Neural cell (in vitro differentiated cells): ENCODE results near the gene NDUFA6. TPM values are rescaled to one million over a fixed set of nuclear protein-coding genes. Genes with fewer than 3 reads are reported as not detected.

ENCODE experiments used
- H2AFZ ChIP-seq: fragments of 200-600, 300-800 bp; sonication (generic), shearing (Covaris generic); 2 replicates; pipeline ENCODE4 v1.6.0; 2014; ENCODE audit warnings: low read depth, mild to moderate bottlenecking, antibody characterized with exemption, low read length, moderate library complexity
- H3F3A ChIP-seq: fragments of 200-600 bp; shearing (Covaris generic); 2 replicates; pipeline ENCODE4 v1.6.1; 2016; ENCODE audit warnings: mild to moderate bottlenecking, moderate library complexity, mixed read lengths, antibody characterized with exemption, low read length; ENCODE audit not compliant: insufficient read depth, poor library complexity, severe bottlenecking
- H3K27ac ChIP-seq: fragments of 200-600, 300-800 bp; sonication (generic), shearing (Covaris generic); 2 replicates; pipeline ENCODE4 v1.5.1; 2014; ENCODE audit warnings: mild to moderate bottlenecking, low read length, moderate library complexity
- H3K27me3 ChIP-seq: fragments of 300-800, 200-600 bp; sonication (generic), shearing (Covaris generic); 2 replicates; pipeline ENCODE4 v1.6.0; 2014; ENCODE audit warnings: mild to moderate bottlenecking, low read depth, low read length, moderate library complexity; ENCODE audit not compliant: insufficient read depth
- H3K36me3 ChIP-seq: fragments of 300-800, 200-600 bp; sonication (generic), shearing (Covaris generic); 2 replicates; pipeline ENCODE4 v1.5.1; 2014; ENCODE audit warnings: mild to moderate bottlenecking, antibody characterized with exemption, low read length, moderate library complexity; ENCODE audit not compliant: insufficient read depth
- H3K4me2 ChIP-seq: fragments of 300-800, 200-600 bp; sonication (generic), shearing (Covaris generic); 2 replicates; pipeline ENCODE4 v1.6.0; 2014; ENCODE audit warnings: mild to moderate bottlenecking, low read length
- H3K4me3 ChIP-seq: fragments of 300-800, 200-600 bp; sonication (generic), shearing (Covaris generic); 2 replicates; pipeline ENCODE4 v1.5.1; 2014; ENCODE audit warnings: mild to moderate bottlenecking, low read length, moderate library complexity
- H3K79me2 ChIP-seq: fragments of 200-600 bp; shearing (Covaris generic); replicated peaks from 2 replicates; pipeline ENCODE4 v1.6.0; 2014; ENCODE audit warnings: mild to moderate bottlenecking, low read length, moderate library complexity; ENCODE audit not compliant: insufficient read depth
- H3K9ac ChIP-seq: fragments of 300-800, 200-600 bp; sonication (generic), shearing (Covaris generic); 2 replicates; pipeline ENCODE4 v1.6.1; 2016; ENCODE audit warnings: mild to moderate bottlenecking, low read length, mixed read lengths
- H3K9me2 ChIP-seq: fragments of 200-600 bp; shearing (Covaris generic); 2 replicates; pipeline ENCODE4 v1.6.1; 2016; ENCODE audit warnings: mild to moderate bottlenecking, low read length, mixed read lengths; ENCODE audit not compliant: insufficient read depth
- H3K9me3 ChIP-seq: fragments of 200-600, 300-800 bp; sonication (generic), shearing (Covaris generic); 2 replicates; pipeline ENCODE4 v1.6.1; 2016; ENCODE audit warnings: mild to moderate bottlenecking, mixed run types, low read length, moderate library complexity, mixed read lengths
- H4K20me1 ChIP-seq: fragments of 200-600 bp; shearing (Covaris generic); 2 replicates; pipeline ENCODE4 v1.6.1; 2016; ENCODE audit warnings: mild to moderate bottlenecking, mixed run types; ENCODE audit not compliant: insufficient read depth
- EP300 ChIP-seq: fragments of 450-650 bp; conservative IDR thresholded peaks from 2 replicates; pipeline ENCODE4 v1.6.1; 2014; ENCODE audit warnings: antibody characterized with exemption, mild to moderate bottlenecking, moderate library complexity; ENCODE audit not compliant: poor library complexity, severe bottlenecking
- EZH2 ChIP-seq: fragments of 200-600, 300-800 bp; shearing (Covaris generic), sonication (generic); IDR thresholded peaks from 2 replicates; pipeline ENCODE4 v1.6.1; 2014; ENCODE audit warnings: antibody characterized with exemption, low read length, borderline replicate concordance, mild to moderate bottlenecking; ENCODE audit not compliant: insufficient read depth, poor library complexity, severe bottlenecking
- MXI1 ChIP-seq: fragments of 450-650 bp; conservative IDR thresholded peaks from 2 replicates; pipeline ENCODE4 v1.6.1; 2014; ENCODE audit warnings: antibody characterized with exemption, mild to moderate bottlenecking; ENCODE audit not compliant: poor library complexity, severe bottlenecking
- POLR2AphosphoS5 ChIP-seq: IDR thresholded peaks from 2 replicates; pipeline ENCODE4 v1.6.1; 2012
- RAD21 ChIP-seq: fragments of 450-650 bp; conservative IDR thresholded peaks from 2 replicates; pipeline ENCODE4 v1.6.1; 2014; ENCODE audit warnings: antibody characterized with exemption, mild to moderate bottlenecking, moderate library complexity
- SMC3 ChIP-seq: fragments of 450-650 bp; conservative IDR thresholded peaks from 2 replicates; pipeline ENCODE4 v1.6.1; 2014; ENCODE audit warnings: antibody characterized with exemption, mild to moderate bottlenecking, moderate library complexity; ENCODE audit not compliant: poor library complexity
- TAF1 ChIP-seq: IDR thresholded peaks from 2 replicates; pipeline ENCODE4 v1.6.1; 2012; ENCODE audit warnings: low read depth
- polyA plus RNA-seq: library from polyadenylated mRNA; depleted of rRNA; stranded (reverse); fragments of >200 nt; gene quantifications from 2 replicates; pipeline ENCODE4 v1.2.3, GENCODE V29; 2014
- TF ChIP-seq, protein P1 (sequence below): IDR thresholded peaks from 2 replicates; pipeline ENCODE4 v1.6.1; 2012; ENCODE audit warnings: borderline replicate concordance
- TF ChIP-seq, protein P2 (sequence below): fragments of 450-650 bp; IDR thresholded peaks from 2 replicates; pipeline ENCODE4 v1.5.1; 2014; ENCODE audit warnings: antibody characterized with exemption, mild to moderate bottlenecking, moderate library complexity; ENCODE audit not compliant: poor library complexity, severe bottlenecking

Gene NDUFA6
- polyA plus RNA-seq, 1 donor from 2014 or later, result 273 TPM

DNA sequence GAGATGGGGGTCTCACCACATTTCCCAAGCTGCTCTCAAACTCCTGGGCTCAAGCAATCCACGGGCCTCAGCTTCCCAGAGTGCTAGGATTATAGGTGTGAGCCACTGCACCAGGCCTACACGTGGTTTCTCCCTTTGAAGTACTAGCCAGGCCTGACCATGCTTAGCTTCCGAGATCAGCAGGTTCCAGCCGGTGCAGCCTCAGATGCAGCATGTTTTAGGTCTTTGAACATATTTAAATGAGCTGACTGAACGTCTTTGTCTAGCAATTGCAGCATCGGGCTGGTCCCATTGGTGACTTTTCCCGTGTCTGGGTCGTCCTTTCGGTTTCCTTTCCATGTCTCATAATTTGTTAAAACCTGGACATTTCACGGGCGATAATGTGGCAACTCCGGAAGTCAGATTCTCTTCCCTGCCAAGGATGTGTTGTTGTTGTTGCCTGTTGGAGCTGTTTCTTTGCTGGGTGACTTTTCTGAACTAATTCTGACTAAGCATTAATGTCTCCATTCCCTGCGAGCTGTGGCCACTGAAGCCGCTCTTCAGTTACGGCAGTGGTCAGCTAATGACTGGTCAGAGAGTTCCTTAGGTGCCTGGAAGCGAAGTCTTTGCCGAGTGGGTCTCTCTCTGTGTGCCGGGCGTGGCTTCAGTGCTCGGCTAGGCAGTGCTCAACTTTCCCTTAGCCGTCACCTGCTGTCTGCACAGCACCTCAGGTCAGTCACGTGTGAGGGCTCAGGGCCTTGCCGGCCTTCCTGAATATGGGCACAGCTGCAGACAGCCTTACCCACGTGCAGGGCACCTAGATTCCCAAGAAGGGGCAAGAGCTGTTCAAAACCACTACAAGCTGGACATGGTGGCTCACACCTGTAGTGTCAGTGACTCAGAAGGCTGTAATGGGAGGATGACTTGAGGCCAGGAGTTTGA lies 43.8 kb upstream of the NDUFA6 start:
- H3K27me3 ChIP-seq, result no peaks in the 10 kb centered on the region
- no peaks in the 10 kb centered on the region for H3F3A ChIP-seq
- no peaks in the 10 kb centered on the region for H4K20me1 ChIP-seq
- H3K4me2 ChIP-seq, result no peak overlapping the region
- H2AFZ ChIP-seq, result no peak overlapping the region
- no peak overlapping the region for H3K4me3 ChIP-seq
- H3K9me2 ChIP-seq, result no peaks in the 10 kb centered on the region
- TF ChIP-seq, protein P1, sequence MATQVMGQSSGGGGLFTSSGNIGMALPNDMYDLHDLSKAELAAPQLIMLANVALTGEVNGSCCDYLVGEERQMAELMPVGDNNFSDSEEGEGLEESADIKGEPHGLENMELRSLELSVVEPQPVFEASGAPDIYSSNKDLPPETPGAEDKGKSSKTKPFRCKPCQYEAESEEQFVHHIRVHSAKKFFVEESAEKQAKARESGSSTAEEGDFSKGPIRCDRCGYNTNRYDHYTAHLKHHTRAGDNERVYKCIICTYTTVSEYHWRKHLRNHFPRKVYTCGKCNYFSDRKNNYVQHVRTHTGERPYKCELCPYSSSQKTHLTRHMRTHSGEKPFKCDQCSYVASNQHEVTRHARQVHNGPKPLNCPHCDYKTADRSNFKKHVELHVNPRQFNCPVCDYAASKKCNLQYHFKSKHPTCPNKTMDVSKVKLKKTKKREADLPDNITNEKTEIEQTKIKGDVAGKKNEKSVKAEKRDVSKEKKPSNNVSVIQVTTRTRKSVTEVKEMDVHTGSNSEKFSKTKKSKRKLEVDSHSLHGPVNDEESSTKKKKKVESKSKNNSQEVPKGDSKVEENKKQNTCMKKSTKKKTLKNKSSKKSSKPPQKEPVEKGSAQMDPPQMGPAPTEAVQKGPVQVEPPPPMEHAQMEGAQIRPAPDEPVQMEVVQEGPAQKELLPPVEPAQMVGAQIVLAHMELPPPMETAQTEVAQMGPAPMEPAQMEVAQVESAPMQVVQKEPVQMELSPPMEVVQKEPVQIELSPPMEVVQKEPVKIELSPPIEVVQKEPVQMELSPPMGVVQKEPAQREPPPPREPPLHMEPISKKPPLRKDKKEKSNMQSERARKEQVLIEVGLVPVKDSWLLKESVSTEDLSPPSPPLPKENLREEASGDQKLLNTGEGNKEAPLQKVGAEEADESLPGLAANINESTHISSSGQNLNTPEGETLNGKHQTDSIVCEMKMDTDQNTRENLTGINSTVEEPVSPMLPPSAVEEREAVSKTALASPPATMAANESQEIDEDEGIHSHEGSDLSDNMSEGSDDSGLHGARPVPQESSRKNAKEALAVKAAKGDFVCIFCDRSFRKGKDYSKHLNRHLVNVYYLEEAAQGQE, result no peak
- no peak for TF ChIP-seq RAD21
- TF ChIP-seq EZH2, result no peak
- no peak for TF ChIP-seq SMC3
- TF ChIP-seq TAF1, result no peak
- no peak for TF ChIP-seq POLR2AphosphoS5
- TF ChIP-seq EP300, result no peak
- no peak for TF ChIP-seq MXI1
- TF ChIP-seq, protein P2, sequence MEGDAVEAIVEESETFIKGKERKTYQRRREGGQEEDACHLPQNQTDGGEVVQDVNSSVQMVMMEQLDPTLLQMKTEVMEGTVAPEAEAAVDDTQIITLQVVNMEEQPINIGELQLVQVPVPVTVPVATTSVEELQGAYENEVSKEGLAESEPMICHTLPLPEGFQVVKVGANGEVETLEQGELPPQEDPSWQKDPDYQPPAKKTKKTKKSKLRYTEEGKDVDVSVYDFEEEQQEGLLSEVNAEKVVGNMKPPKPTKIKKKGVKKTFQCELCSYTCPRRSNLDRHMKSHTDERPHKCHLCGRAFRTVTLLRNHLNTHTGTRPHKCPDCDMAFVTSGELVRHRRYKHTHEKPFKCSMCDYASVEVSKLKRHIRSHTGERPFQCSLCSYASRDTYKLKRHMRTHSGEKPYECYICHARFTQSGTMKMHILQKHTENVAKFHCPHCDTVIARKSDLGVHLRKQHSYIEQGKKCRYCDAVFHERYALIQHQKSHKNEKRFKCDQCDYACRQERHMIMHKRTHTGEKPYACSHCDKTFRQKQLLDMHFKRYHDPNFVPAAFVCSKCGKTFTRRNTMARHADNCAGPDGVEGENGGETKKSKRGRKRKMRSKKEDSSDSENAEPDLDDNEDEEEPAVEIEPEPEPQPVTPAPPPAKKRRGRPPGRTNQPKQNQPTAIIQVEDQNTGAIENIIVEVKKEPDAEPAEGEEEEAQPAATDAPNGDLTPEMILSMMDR, result no peak
- no peaks in the 10 kb centered on the region for H3K79me2 ChIP-seq
- H3K27ac ChIP-seq, result no peak overlapping the region
- H3K9me3 ChIP-seq, result no peaks in the 10 kb centered on the region
- H3K9ac ChIP-seq, result no peak overlapping the region
- H3K36me3 ChIP-seq, result no peaks in the 10 kb centered on the region

DNA sequence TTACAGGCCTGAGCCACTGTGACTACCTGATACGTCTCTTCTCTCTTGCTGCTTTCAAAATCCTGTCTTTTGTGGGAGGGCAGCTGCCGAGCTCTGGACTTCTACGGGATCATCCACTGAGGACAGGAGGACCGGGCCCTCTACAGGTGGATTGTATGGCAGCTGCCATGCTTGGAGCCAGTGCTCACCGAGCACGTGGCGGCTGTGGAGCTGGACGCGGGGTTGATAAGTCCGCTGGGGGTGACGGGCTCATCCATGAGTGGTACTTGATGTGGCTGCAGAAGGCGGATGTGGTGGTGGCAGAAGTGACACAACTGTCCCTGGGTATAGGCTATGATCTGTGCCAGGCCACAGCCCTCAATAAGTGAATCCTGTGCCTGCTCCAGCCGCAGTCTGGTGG lies 41.9 kb upstream of the NDUFA6 start:
- no peaks in the 10 kb centered on the region for H3K9me2 ChIP-seq
- H3K27me3 ChIP-seq, result no peaks in the 10 kb centered on the region
- TF ChIP-seq, protein P2, result no peak
- TF ChIP-seq EZH2 (no peak), MXI1 (no peak), POLR2AphosphoS5 (no peak), SMC3 (no peak), EP300 (no peak), RAD21 (no peak), TAF1 (no peak)
- TF ChIP-seq, protein P1, result no peak
- H3K9ac ChIP-seq, result no peak overlapping the region
- no peaks in the 10 kb centered on the region for H4K20me1 ChIP-seq
- H3K4me3 ChIP-seq, result no peak overlapping the region
- H3F3A ChIP-seq, result no peaks in the 10 kb centered on the region
- H3K27ac ChIP-seq, result no peak overlapping the region
- no peaks in the 10 kb centered on the region for H3K36me3 ChIP-seq
- no peak overlapping the region for H3K4me2 ChIP-seq
- no peaks in the 10 kb centered on the region for H3K9me3 ChIP-seq
- H3K79me2 ChIP-seq, result no peaks in the 10 kb centered on the region
- no peak overlapping the region for H2AFZ ChIP-seq
